Psoas muscle (tissue), 8 donors: ENCODE measurements around the gene WDHD1. TPM values are rescaled to one million over a fixed set of nuclear protein-coding genes. Genes with fewer than 3 reads are reported as not detected.
"Not testable (repeated sequence)": the region's sequence is repeated elsewhere in the genome, so short reads cannot be mapped to it uniquely, and the experiment has no call there.

Experiments used
- ATAC-seq, 4 donors: fragments of 200-7000 bp; cut with Tn5 transposase; one replicate each; pipeline ENCODE4 v1.9.1; 2020; ENCODE audit warnings: moderate library complexity in 3 of 4, mild to moderate bottlenecking in 2 of 4
- DNase-seq, 2 donors: peaks; one replicate each; pipeline ENCODE4 v3.0.0-alpha.2; 2020
- H3K27ac ChIP-seq: fragments of 200-600 bp; one replicate; pipeline ENCODE4 v1.8.0; 2022
- H3K27me3 ChIP-seq, 3 donors: fragments of 200-600 bp in 1 of 3; one replicate each; pipeline versions ENCODE4 v1.6.1 to v1.8.0; 2013 to 2022; ENCODE audit warnings: low read length in 2 of 3, mild to moderate bottlenecking in 2 of 3, moderate library complexity in 1 of 3; ENCODE audit not compliant: insufficient read depth in 3 of 3
- H3K36me3 ChIP-seq, 2 donors: fragments of 200-600 bp in 1 of 2; one replicate each; pipeline versions ENCODE4 v1.6.1 to v1.8.0; 2013 to 2022; ENCODE audit warnings: low read depth in 1 of 2, mild to moderate bottlenecking in 1 of 2, moderate library complexity in 1 of 2; ENCODE audit not compliant: insufficient read depth in 1 of 2
- H3K4me1 ChIP-seq: fragments of 200-600 bp; one replicate; pipeline ENCODE4 v1.8.0; 2022
- H3K4me3 ChIP-seq: fragments of 200-600 bp; one replicate; pipeline ENCODE4 v1.8.0; 2022; ENCODE audit warnings: mild to moderate bottlenecking
- H3K9me3 ChIP-seq: fragments of 200-600 bp; one replicate; pipeline ENCODE4 v1.8.0; 2022
- CTCF ChIP-seq: fragments of 200-600 bp; IDR thresholded peaks from one replicate; pipeline ENCODE4 v1.8.0; 2022; ENCODE audit warnings: antibody characterized with exemption
- WGBS, 3 donors: extraction: QIAGEN DNeasy Blood & Tissue Kit; methylation state at CpG; one replicate each; pipeline versions ENCODE4 v1.1.6 to v1.1.7; 2013; 5-methylcytosine and 5-hydroxymethylcytosine counted together
- intact Hi-C, 2 donors: fragments of 100-400 bp; cut with DNase I; formaldehyde crosslinking; loops; one replicate each; pipeline versions ENCODE4 v1.11.0 to v1.14.2; 2022
- polyA plus RNA-seq, 3 donors: library from polyadenylated mRNA; stranded (reverse); fragments of 200-250 nt; gene quantifications; one replicate each; pipeline ENCODE4 v1.2.3, GENCODE V29; 2013
- total RNA-seq, 4 donors: library from RNA; stranded (reverse); fragmentation: NEBNext Ultra II Directional in 2 of 4; extraction: Animal tissue kit (Norgen Biotek cat#: 25700) in 2 of 4; gene quantifications; one replicate each; pipeline versions ENCODE4 v1.2.1 to v1.2.4, GENCODE V29; 2021 to 2023
- donor health status: healthy with polysubstance abuse.
- donor health status: DM: no; HTN: no; CAD: no; lungs with moderate emphysema.
- donor health status: Bipolar disorder and iron deficiency.
- donor health status: healthy.
- donor health status: DM: yes; HTN: yes; CAD: no.
- donor health status: DM: no; HTN: no; CAD: no.
- donor health status: DM: no; HTN: no; CAD: no.
- donor health status: DM: yes; HTN: yes; CAD: no.

The WDHD1 gene
- total and polyA plus RNA-seq, 7 donors: 0.55 to 2.0 (median 0.95) TPM

GRCh38 chr14:54901380-54902142 lies 125.3 kb downstream of the WDHD1 start:
- WGBS, 3 donors: 2 to 5% (median 2%) methylated on average over 41 to 42 of the region's 42 CpGs
- Histone ChIP-seq H3K4me3 (peak overlapping the region; percentile 70), H3K9me3 (no peaks in the 10 kb centered on the region), H3K27ac (peak overlapping the region; percentile 56), H3K36me3 (no peaks in the 10 kb centered on the region), H3K4me1 (no peaks in the 10 kb centered on the region), H3K27me3 (peaks cover 0 to 24% (median 0%) of the 10 kb centered on the region in 3 donors)
- TF ChIP-seq CTCF: no peak
- intact Hi-C loops: no loop called here
- DNase-seq (no peak), ATAC-seq (peak in 3 of 4 donors; percentile 7 to 18 (median 8))

- DNase-seq (no peak), ATAC-seq (no peak)
- intact Hi-C loops: no loop called here
- no peak for TF ChIP-seq CTCF
- no peaks in the 10 kb centered on the region for H3K4me1 ChIP-seq
- H3K27me3 ChIP-seq: peaks cover 0 to 24% (median 0%) of the 10 kb centered on the region in 3 donors
- no peaks in the 10 kb centered on the region for H3K36me3 ChIP-seq
- no peak overlapping the region for H3K4me3 ChIP-seq
- no peak overlapping the region for H3K27ac ChIP-seq
- WGBS, 3 donors: 95 to 98% (median 97%) methylated on average over 5 of the region's 5 CpGs
- H3K9me3 ChIP-seq: no peaks in the 10 kb centered on the region
These were observed 127.3 kb downstream of the WDHD1 start for GRCh38 chr14:54899573-54899972.

GRCh38 chr14:54897809-54898555 lies 128.9 kb downstream of the WDHD1 start:
- WGBS, 3 donors: 92 to 93% (median 93%) methylated on average over 5 of the region's 5 CpGs

GRCh38 chr14:54895683-54896082 lies 131.2 kb downstream of the WDHD1 start:
- Histone ChIP-seq H3K4me1 (no peaks in the 10 kb centered on the region), H3K9me3 (no peaks in the 10 kb centered on the region), H3K27ac (no peak overlapping the region), H3K27me3 (peaks cover 0 to 10% (median 0%) of the 10 kb centered on the region in 3 donors), H3K4me3 (no peak overlapping the region), H3K36me3 (no peaks in the 10 kb centered on the region)
- no peak for TF ChIP-seq CTCF
- WGBS, 3 donors: 58 to 69% (median 60%) methylated on average over 4 of the region's 4 CpGs
- ATAC-seq: no peak
- intact Hi-C loops: no loop called here
- DNase-seq: no peak

More at GRCh38 chr14:54897809-54898555, 128.9 kb downstream of the WDHD1 start:
- H3K36me3 ChIP-seq, H3K4me1 ChIP-seq, intact Hi-C loops, H3K4me3 ChIP-seq, ATAC-seq, H3K27ac ChIP-seq, H3K9me3 ChIP-seq, DNase-seq: not testable (repeated sequence)
- H3K27me3 ChIP-seq: peaks cover 0 to 24% (median 0%) of the 10 kb centered on the region in 3 donors

GRCh38 chr14:54894995-54895394 lies 131.9 kb downstream of the WDHD1 start:
- intact Hi-C loops: no loop called here
- H3K27ac ChIP-seq: no peak overlapping the region
- H3K9me3 ChIP-seq: no peaks in the 10 kb centered on the region
- DNase-seq (no peak), ATAC-seq (no peak)
- TF ChIP-seq CTCF: no peak
- H3K27me3 ChIP-seq: peaks cover 0 to 10% (median 0%) of the 10 kb centered on the region in 3 donors
- 61 to 67% (median 67%) methylated on average over 3 of the region's 3 CpGs for WGBS, 3 donors
- H3K36me3 ChIP-seq: no peaks in the 10 kb centered on the region
- H3K4me3 ChIP-seq: no peak overlapping the region
- H3K4me1 ChIP-seq: no peaks in the 10 kb centered on the region
